Keratinocyte (primary cell): ENCODE results near the gene FBXL14. TPM values are rescaled to one million over a fixed set of nuclear protein-coding genes. Genes with fewer than 3 reads are reported as not detected.

Experiments used
- DNase-seq: peaks from one replicate; pipeline ENCODE4 v3.0.0-alpha.2; 2011; ENCODE audit warnings: low read depth, missing footprints, low spot score
- FAIRE-seq: peaks from 2 replicates; lab custom pipeline; 2011; peaks lifted over from hg19 to GRCh38; lab: Jason Lieb, UNC
- H2AFZ ChIP-seq: 2 replicates; pipeline ENCODE4 v1.6.0; 2012; ENCODE audit warnings: low read length, control low read depth, inconsistent platforms; ENCODE audit not compliant: control insufficient read depth
- H3K27ac ChIP-seq: 2 replicates; pipeline ENCODE4 v1.5.1; 2011; ENCODE audit warnings: low read length; ENCODE audit not compliant: control insufficient read depth, insufficient read depth
- H3K27me3 ChIP-seq: 3 replicates; pipeline ENCODE4 v1.6.0; 2011; ENCODE audit warnings: low read length; ENCODE audit not compliant: control insufficient read depth, insufficient read depth; ENCODE audit errors: extremely low read depth
- H3K36me3 ChIP-seq, 2 experiments: 2 replicates in 1 of 2; 3 replicates in 1 of 2; pipeline ENCODE4 v1.5.1; 2011; ENCODE audit warnings: low read length in 2 of 2, mild to moderate bottlenecking in 1 of 2; ENCODE audit not compliant: control insufficient read depth in 2 of 2, insufficient read depth in 2 of 2; ENCODE audit errors: extremely low read depth in 1 of 2
- H3K4me1 ChIP-seq: 3 replicates; pipeline ENCODE4 v1.5.1; 2011; ENCODE audit warnings: low read length; ENCODE audit not compliant: control insufficient read depth, insufficient read depth; ENCODE audit errors: extremely low read depth
- H3K4me2 ChIP-seq: 3 replicates; pipeline ENCODE4 v1.6.0; 2011; ENCODE audit warnings: low read depth, low read length; ENCODE audit not compliant: control insufficient read depth, insufficient read depth; ENCODE audit errors: extremely low read depth
- H3K4me3 ChIP-seq, 3 experiments: fragments of 200-600 bp in 1 of 3; sonication (generic) in 1 of 3; 2 replicates in 2 of 3; 3 replicates in 1 of 3; pipeline ENCODE4 v1.5.1; 2011 to 2016; ENCODE audit warnings: low read length in 3 of 3, mild to moderate bottlenecking in 3 of 3, control low read depth in 2 of 3, inconsistent platforms in 1 of 3, low read depth in 1 of 3, mixed read lengths in 1 of 3, mixed run types in 1 of 3, moderate library complexity in 1 of 3; ENCODE audit not compliant: control insufficient read depth in 2 of 3, insufficient read depth in 2 of 3; ENCODE audit errors: extremely low read depth in 1 of 3
- H3K79me2 ChIP-seq: 2 replicates; pipeline ENCODE4 v1.6.0; 2012; ENCODE audit warnings: low read length; ENCODE audit not compliant: control insufficient read depth, insufficient read depth
- H3K9ac ChIP-seq: 3 replicates; pipeline ENCODE4 v1.6.0; 2011; ENCODE audit warnings: low read length; ENCODE audit not compliant: control insufficient read depth, insufficient read depth; ENCODE audit errors: extremely low read depth
- H3K9me1 ChIP-seq: 3 replicates; pipeline ENCODE4 v1.6.0; 2011; ENCODE audit warnings: low read length; ENCODE audit not compliant: control insufficient read depth, insufficient read depth; ENCODE audit errors: extremely low read depth
- H3K9me3 ChIP-seq: 2 replicates; pipeline ENCODE4 v1.5.1; 2012; ENCODE audit warnings: low read depth, low read length; ENCODE audit not compliant: control insufficient read depth
- H4K20me1 ChIP-seq: 3 replicates; pipeline ENCODE4 v1.6.0; 2011; ENCODE audit warnings: low read length; ENCODE audit not compliant: control insufficient read depth, insufficient read depth; ENCODE audit errors: extremely low read depth
- CTCF ChIP-seq, 3 experiments: IDR thresholded peaks in 1 of 3; conservative IDR thresholded peaks in 1 of 3; optimal IDR thresholded peaks in 1 of 3; 2 replicates in 2 of 3; 3 replicates in 1 of 3; pipeline versions ENCODE3 to v1.5.1; 2011; ENCODE audit warnings: low read length in 3 of 3, mild to moderate bottlenecking in 3 of 3, moderate library complexity in 2 of 3, control low read depth in 1 of 3, inconsistent platforms in 1 of 3; ENCODE audit not compliant: insufficient read depth in 2 of 3; ENCODE audit errors: extremely low read depth in 1 of 3
- EZH2 ChIP-seq: IDR thresholded peaks from one replicate; pipeline ENCODE4 v1.6.1; 2012; ENCODE audit warnings: inconsistent platforms, mild to moderate bottlenecking, low read length, moderate library complexity
- dilution Hi-C: fragments of 300-500 bp; cut with MboI; formaldehyde crosslinking; loops from one replicate; pipeline ENCODE4 v1.7.0; 2020; ENCODE audit warnings: low sequenced_read_pairs; ENCODE audit not compliant: extremely low pct_ligation_motif_present
- polyA plus RNA-seq, 5 experiments: library from polyadenylated mRNA; depleted of rRNA in 3 of 5; stranded (reverse) in 3 of 5; stranded (forward) in 1 of 5; unstranded in 1 of 5; fragments of >200 nt; gene quantifications; 1 replicate in 1 of 5; 2 replicates in 3 of 5; 3 replicates in 1 of 5; pipeline versions ENCODE4 v1.2.1 to v1.2.3, GENCODE V29; 2011 to 2012; ENCODE audit warnings: missing spikeins in 2 of 5, low read depth in 1 of 5, low replicate concordance in 1 of 5

FBXL14 gene
- polyA plus RNA-seq, 1 donor (not counting 4 experiments of a cell fraction or from before 2014, with no cell fraction given): 1.8 TPM

- Histone ChIP-seq H3K4me3 (no peak overlapping the region), H3K27ac (no peak overlapping the region), H3K9ac (no peak overlapping the region), H3K36me3 (no peaks in the 10 kb centered on the region), H3K4me2 (no peak overlapping the region), H3K9me1 (no peaks in the 10 kb centered on the region), H3K79me2 (no peaks in the 10 kb centered on the region), H3K9me3 (no peaks in the 10 kb centered on the region), H2AFZ (no peak overlapping the region), H4K20me1 (no peaks in the 10 kb centered on the region), H3K27me3 (peaks cover 8% of the 10 kb centered on the region), H3K4me1 (peaks cover 20% of the 10 kb centered on the region)
- FAIRE-seq (no peak), DNase-seq (no peak)
- dilution Hi-C loops: no loop called here
- TF ChIP-seq CTCF (optimal IDR thresholded peaks at IDR 0.05 in 1 of 3, IDR thresholded peaks at IDR 0.05 in 1 of 3, conservative IDR thresholded peaks at IDR 0.05 in 1 of 3; ENCODE audit: extremely low read depth in 1 of 3, insufficient read depth in 2 of 3, low read length in 3 of 3) (no peak), EZH2 (no peak)
Measured at GRCh38 chr12:1525858-1526257, 68.5 kb downstream of the FBXL14 start.

DNA sequence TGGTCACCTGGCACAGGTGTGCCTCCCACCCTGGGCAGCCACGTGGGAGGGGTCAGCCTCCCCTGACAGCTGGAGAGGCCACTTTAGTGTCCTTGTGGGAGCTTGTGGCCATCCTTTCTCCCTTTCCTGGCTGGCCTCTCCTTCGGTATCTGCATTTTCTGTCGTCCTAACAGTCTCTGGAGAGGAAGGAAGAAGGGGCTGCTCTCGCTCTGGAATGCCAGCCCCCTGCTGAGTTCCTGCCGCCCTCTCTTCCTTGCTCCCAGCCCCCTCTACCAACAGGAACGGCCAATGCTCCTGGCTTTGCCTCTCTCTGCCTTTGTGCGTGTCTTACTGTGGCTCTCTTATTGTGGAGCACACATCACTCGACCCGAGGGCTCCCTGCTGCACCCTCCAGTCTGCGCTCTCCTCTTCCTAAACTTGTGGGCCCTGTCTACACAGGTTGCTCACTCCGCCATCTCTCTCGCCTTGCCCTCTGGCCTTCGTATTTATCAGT, 70.8 kb downstream of the FBXL14 start:
- H3K9me1 ChIP-seq: no peaks in the 10 kb centered on the region
- no peak for TF ChIP-seq CTCF (optimal IDR thresholded peaks at IDR 0.05 in 1 of 3, IDR thresholded peaks at IDR 0.05 in 1 of 3, conservative IDR thresholded peaks at IDR 0.05 in 1 of 3; ENCODE audit: extremely low read depth in 1 of 3, insufficient read depth in 2 of 3, low read length in 3 of 3)
- TF ChIP-seq EZH2: no peak

More for the DNA sequence above, 70.8 kb downstream of the FBXL14 start:
- FAIRE-seq: no peak
- peaks cover 29% of the 10 kb centered on the region for H3K4me1 ChIP-seq
- no peaks in the 10 kb centered on the region for H3K9me3 ChIP-seq
- no peak for DNase-seq
- no peak overlapping the region for H2AFZ ChIP-seq
- no peak overlapping the region for H3K27ac ChIP-seq
- H3K79me2 ChIP-seq: no peaks in the 10 kb centered on the region
- H3K4me2 ChIP-seq: no peak overlapping the region
- H3K27me3 ChIP-seq: no peaks in the 10 kb centered on the region
- dilution Hi-C loops: no loop called here
- no peak overlapping the region for H3K9ac ChIP-seq
- H3K36me3 ChIP-seq: no peaks in the 10 kb centered on the region
- no peak overlapping the region for H3K4me3 ChIP-seq
- H4K20me1 ChIP-seq: no peaks in the 10 kb centered on the region
